Suprapubic skin (tissue), 4 donors: ENCODE data around the gene SLC25A39. TPM values are rescaled to one million over a fixed set of nuclear protein-coding genes. Genes with fewer than 3 reads are reported as not detected.
A peak's percentile ranks its signal among the peaks of the same experiment; 100 is the strongest.

ENCODE experiments used
- DNase-seq, 2 donors: peaks; one replicate each; pipeline ENCODE4 v3.0.0-alpha.2; 2019; ENCODE audit warnings: low spot score in 2 of 2
- H3K27ac ChIP-seq: fragments of 200-600 bp; sonication (generic); one replicate; pipeline ENCODE4 v1.5.1; 2019
- H3K27me3 ChIP-seq: fragments of 200-600 bp; sonication (generic); one replicate; pipeline ENCODE4 v1.5.1; 2019
- H3K36me3 ChIP-seq: fragments of 200-600 bp; sonication (generic); one replicate; pipeline ENCODE4 v1.5.1; 2019
- H3K4me1 ChIP-seq: fragments of 200-600 bp; sonication (generic); one replicate; pipeline ENCODE4 v1.5.1; 2019
- H3K4me3 ChIP-seq: fragments of 200-600 bp; sonication (generic); one replicate; pipeline ENCODE4 v1.5.1; 2019; ENCODE audit warnings: mild to moderate bottlenecking
- H3K9me3 ChIP-seq: fragments of 200-600 bp; sonication (generic); one replicate; pipeline ENCODE4 v1.5.1; 2019
- EP300 ChIP-seq: sonication (generic); formaldehyde crosslinking; IDR thresholded peaks from one replicate; pipeline ENCODE4 v1.6.1; 2017; ENCODE audit warnings: antibody characterized with exemption
- POLR2A ChIP-seq, 2 donors: fragments of 450-650 bp; IDR thresholded peaks; one replicate each; pipeline ENCODE4 v1.6.1; 2017; ENCODE audit warnings: antibody characterized with exemption in 2 of 2, mild to moderate bottlenecking in 2 of 2, moderate library complexity in 2 of 2
- POLR2AphosphoS5 ChIP-seq, 3 donors: sonication (generic); formaldehyde crosslinking; IDR thresholded peaks; one replicate each; pipeline ENCODE4 v1.6.1; 2017; ENCODE audit warnings: antibody characterized with exemption in 3 of 3
- WGBS: methylation state at CpG from one replicate; pipeline ENCODE4 v1.1.5; 2018; 5-methylcytosine and 5-hydroxymethylcytosine counted together
- total RNA-seq, 4 donors: library from RNA; depleted of rRNA; stranded (reverse); fragments of >200 nt; gene quantifications; one replicate each; pipeline ENCODE4 v1.1.0, GENCODE V29; 2016
- TF ChIP-seq, protein P1 (sequence below), 2 donors: fragments of 200-600 bp in 1 of 2; fragments of 450-650 bp in 1 of 2; sonication (generic) in 1 of 2; IDR thresholded peaks; one replicate each; pipeline ENCODE4 v1.5.1; 2016 to 2019; ENCODE audit warnings: antibody characterized with exemption in 2 of 2, mild to moderate bottlenecking in 1 of 2, moderate library complexity in 1 of 2

The SLC25A39 gene
- total RNA-seq, 4 donors from 2014 or later: 94.9 to 132 (median 111) TPM

DNA sequence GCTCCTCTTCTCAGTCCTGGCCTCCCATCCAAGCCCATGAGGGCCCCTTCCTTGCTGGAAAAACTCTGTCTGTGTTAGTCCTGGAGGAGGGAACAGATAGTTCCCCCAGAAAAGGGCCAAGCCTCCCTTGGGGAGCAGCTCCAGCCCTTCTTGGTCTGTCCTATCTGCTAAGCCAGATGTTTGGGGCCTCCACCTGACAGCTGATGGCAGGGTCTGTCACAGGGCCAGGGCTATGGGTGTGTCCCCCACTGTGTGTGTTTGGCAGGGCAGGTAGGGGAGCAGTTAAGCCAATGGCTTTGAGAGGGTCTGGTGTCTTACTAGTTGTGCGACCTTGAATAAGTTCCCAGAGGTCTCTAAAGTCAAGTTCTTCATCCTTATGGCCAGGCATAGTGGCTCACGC, 43.1 kb downstream of the SLC25A39 start:
- DNase-seq: no peak
- Histone ChIP-seq H3K4me1 (peaks cover 11% of the 10 kb centered on the region), H3K36me3 (no peaks in the 10 kb centered on the region), H3K4me3 (no peak overlapping the region), H3K9me3 (no peaks in the 10 kb centered on the region), H3K27ac (no peak overlapping the region), H3K27me3 (no peaks in the 10 kb centered on the region)
- WGBS: no CpG with 5 or more reads among the region's 2 CpGs
- no peak for TF ChIP-seq EP300
- TF ChIP-seq POLR2AphosphoS5 (IDR thresholded peaks at IDR 0.05): no peak
- TF ChIP-seq POLR2A (IDR thresholded peaks at IDR 0.05): no peak
- TF ChIP-seq, protein P1, sequence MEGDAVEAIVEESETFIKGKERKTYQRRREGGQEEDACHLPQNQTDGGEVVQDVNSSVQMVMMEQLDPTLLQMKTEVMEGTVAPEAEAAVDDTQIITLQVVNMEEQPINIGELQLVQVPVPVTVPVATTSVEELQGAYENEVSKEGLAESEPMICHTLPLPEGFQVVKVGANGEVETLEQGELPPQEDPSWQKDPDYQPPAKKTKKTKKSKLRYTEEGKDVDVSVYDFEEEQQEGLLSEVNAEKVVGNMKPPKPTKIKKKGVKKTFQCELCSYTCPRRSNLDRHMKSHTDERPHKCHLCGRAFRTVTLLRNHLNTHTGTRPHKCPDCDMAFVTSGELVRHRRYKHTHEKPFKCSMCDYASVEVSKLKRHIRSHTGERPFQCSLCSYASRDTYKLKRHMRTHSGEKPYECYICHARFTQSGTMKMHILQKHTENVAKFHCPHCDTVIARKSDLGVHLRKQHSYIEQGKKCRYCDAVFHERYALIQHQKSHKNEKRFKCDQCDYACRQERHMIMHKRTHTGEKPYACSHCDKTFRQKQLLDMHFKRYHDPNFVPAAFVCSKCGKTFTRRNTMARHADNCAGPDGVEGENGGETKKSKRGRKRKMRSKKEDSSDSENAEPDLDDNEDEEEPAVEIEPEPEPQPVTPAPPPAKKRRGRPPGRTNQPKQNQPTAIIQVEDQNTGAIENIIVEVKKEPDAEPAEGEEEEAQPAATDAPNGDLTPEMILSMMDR (IDR thresholded peaks at IDR 0.05): no peak

DNA sequence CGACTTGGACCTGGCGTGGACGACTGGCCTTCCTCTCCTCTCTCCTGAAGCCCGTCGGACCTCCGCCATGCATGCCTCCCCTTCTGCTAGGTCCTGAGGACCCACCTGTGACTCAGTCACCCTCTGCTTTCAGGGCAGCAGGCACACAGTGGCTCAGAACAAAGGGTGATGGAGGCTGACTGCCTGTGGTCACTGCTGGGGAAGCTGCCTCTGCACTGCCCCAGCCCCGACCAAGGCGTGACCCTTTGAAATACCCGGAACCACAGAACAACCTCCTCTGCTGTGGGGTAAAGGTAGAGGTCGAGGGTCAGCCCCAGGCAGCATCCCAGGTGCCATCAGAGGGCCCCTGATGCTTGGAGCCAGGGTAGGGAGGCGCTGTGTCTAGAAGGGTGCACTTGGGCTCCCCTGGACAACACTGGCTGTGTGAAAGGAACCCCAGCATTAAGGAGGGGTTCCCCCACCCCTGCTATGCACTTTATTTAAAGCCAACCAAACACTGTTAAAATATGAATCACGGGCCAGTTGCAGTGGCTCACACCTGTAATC, 44.2 kb downstream of the SLC25A39 start:
- Histone ChIP-seq H3K9me3 (no peaks in the 10 kb centered on the region), H3K36me3 (no peaks in the 10 kb centered on the region), H3K4me1 (peaks cover 11% of the 10 kb centered on the region), H3K4me3 (no peak overlapping the region), H3K27me3 (no peaks in the 10 kb centered on the region), H3K27ac (no peak overlapping the region)
- no peak for TF ChIP-seq POLR2A (IDR thresholded peaks at IDR 0.05)
- DNase-seq: no peak
- WGBS: 83% methylated on average over 10 of the region's 12 CpGs

DNA sequence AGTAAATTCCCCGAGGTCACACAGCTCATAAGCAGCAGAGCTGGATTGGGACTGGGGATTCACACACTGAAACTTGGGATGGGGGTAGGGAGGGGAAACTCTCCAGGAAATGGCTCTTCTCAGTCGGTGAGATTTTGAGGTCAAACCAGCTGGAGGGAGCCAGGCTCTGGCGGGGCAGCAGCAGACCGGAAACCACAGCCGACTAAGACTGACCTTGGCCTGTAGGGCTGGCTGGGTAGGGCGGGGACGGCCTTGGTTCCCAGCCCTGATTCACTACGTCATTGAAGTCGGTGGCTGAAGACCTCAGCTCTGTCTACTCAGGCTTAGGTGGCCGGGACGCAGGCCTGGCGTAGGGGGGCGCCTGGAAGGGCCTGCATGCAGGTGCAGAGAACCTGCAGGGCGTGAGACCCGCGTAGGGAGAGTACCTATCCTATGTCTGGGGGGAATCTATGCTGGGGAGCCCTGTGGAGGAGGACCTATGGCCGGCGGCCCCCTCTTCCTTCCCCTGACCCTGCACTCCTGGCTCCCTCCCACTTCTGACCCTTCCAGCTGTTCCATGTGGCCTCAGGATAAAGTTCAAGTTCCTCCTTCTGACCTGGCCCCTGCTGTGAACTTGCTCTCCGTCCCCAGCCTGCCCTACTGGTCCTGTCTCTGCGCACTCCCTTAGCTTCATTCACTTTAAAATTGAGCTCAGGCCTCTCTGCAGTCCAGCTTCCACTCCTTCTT, 44.8 kb downstream of the SLC25A39 start:
- Histone ChIP-seq H3K4me1 (peaks cover 11% of the 10 kb centered on the region), H3K27me3 (no peaks in the 10 kb centered on the region), H3K36me3 (no peaks in the 10 kb centered on the region), H3K27ac (no peak overlapping the region), H3K9me3 (no peaks in the 10 kb centered on the region), H3K4me3 (no peak overlapping the region)
- peak in 1 of 2 donors; percentile 71 for DNase-seq
- no peak for TF ChIP-seq EP300
- TF ChIP-seq, protein P1 (IDR thresholded peaks at IDR 0.05): no peak
- no peak for TF ChIP-seq POLR2A (IDR thresholded peaks at IDR 0.05)
- no peak for TF ChIP-seq POLR2AphosphoS5 (IDR thresholded peaks at IDR 0.05)
- 56% methylated on average over 13 of the region's 20 CpGs for WGBS

DNA sequence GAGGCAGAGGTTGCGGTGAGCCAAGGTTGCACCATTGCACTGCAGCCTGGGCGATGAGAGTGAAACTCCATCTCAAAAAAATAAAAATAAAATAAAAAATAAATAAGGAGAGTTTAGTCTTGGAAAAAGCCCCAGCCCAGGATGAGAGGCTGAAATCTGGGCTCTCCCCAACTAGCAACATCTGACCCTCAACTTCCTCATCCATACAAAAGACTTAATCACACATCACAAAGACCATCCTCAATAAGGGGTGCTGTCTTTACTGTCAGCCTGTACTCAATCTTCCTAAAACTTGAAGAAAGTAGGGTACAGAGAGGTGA, 45.3 kb downstream of the SLC25A39 start:
- H3K4me1 ChIP-seq: peaks cover 11% of the 10 kb centered on the region
- TF ChIP-seq, protein P1 (IDR thresholded peaks at IDR 0.05): no peak
- TF ChIP-seq POLR2AphosphoS5 (IDR thresholded peaks at IDR 0.05) (no peak), POLR2A (IDR thresholded peaks at IDR 0.05) (no peak), EP300 (no peak)
- H3K27ac ChIP-seq: no peak overlapping the region
- H3K4me3 ChIP-seq: no peak overlapping the region
- H3K36me3 ChIP-seq: no peaks in the 10 kb centered on the region
- WGBS: 93% methylated on average over 2 of the region's 2 CpGs
- H3K9me3 ChIP-seq: no peaks in the 10 kb centered on the region
- H3K27me3 ChIP-seq: no peaks in the 10 kb centered on the region
- no peak for DNase-seq

DNA sequence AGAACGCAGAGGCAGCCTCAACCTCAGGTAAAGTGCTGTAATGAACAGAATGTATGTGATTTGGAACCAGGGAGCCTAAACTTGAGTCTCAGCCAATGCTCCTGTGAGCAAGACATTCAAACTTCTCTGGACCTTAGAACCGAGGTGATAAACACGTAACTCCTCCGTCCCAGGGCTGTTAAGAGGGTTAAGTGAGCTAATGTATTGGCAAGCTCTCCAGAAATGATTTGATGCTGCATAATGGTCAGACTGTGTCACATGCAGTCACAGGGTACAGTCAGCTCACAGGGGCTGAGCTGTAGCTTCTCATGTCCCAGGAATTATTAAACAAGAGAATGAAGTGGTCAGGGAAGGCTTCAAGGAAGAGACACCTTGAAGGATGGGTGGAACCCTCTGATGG, 46.6 kb downstream of the SLC25A39 start:
- 84% methylated on average over 4 of the region's 4 CpGs for WGBS
- Histone ChIP-seq H3K27ac (no peak overlapping the region), H3K27me3 (no peaks in the 10 kb centered on the region), H3K4me3 (no peak overlapping the region), H3K4me1 (peaks cover 11% of the 10 kb centered on the region), H3K36me3 (no peaks in the 10 kb centered on the region), H3K9me3 (no peaks in the 10 kb centered on the region)
- TF ChIP-seq, protein P1 (IDR thresholded peaks at IDR 0.05): no peak
- TF ChIP-seq EP300: no peak
- no peak for TF ChIP-seq POLR2AphosphoS5 (IDR thresholded peaks at IDR 0.05)
- TF ChIP-seq POLR2A (IDR thresholded peaks at IDR 0.05): no peak
- DNase-seq: no peak
